Cardiac septum (tissue), 1 donor: ENCODE results near the gene EHD2. TPM values are rescaled to one million over a fixed set of nuclear protein-coding genes. Genes with fewer than 3 reads are reported as not detected.
"Not testable (repeated sequence)": the region's sequence is repeated elsewhere in the genome, so short reads cannot be mapped to it uniquely, and the experiment has no call there.

Source experiments
- DNase-seq: peaks from one replicate; pipeline ENCODE4 v3.0.0-alpha.2; 2020; ENCODE audit warnings: low spot score
- intact Hi-C: fragments of 100-400 bp; cut with DNase I; formaldehyde crosslinking; loops from one replicate; pipeline ENCODE4 v1.14.0; 2022
- total RNA-seq: library from RNA; stranded (reverse); fragmentation: NEBNext Ultra II Directional; extraction: Animal tissue kit (Norgen Biotek cat#: 25700); gene quantifications from one replicate; pipeline ENCODE4 v1.2.1, GENCODE V29; 2021
- donor health status: DM: no; HTN: no; CAD: no.

EHD2 gene
- total RNA-seq, 1 donor from 2014 or later, result 42.6 TPM

DNA sequence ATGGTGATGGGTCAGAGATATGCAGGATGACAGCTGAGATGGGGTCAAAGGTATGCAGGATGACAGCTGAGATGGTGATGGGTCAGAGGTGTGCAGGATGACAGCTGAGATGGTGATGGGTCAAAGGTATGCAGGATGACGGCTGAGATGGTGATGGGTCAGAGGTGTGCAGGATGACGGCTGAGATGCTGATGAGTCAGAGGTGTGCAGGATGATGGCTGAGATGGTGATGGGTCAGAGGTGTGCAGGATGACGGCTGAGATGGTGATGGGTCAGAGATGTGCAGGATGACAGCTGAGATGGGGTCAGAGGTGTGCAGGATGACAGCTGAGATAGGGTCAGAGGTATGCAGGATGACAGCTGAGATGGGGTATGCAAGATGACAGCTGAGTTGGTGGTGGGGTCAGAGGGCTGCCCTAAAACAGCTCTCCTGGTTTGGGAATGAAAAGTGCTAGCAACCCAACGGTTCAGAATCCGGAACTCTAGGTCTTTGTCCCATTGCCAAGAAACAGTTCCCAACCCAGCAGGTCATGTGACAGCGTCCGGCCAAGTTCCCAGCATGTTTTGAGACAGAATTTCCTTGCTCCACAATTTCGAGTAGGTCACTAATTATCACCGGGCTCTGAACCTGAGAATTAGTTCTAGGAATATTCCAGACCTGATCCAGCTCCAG, 68.5 kb downstream of the EHD2 start:
- intact Hi-C loops, result no loop called here

DNA sequence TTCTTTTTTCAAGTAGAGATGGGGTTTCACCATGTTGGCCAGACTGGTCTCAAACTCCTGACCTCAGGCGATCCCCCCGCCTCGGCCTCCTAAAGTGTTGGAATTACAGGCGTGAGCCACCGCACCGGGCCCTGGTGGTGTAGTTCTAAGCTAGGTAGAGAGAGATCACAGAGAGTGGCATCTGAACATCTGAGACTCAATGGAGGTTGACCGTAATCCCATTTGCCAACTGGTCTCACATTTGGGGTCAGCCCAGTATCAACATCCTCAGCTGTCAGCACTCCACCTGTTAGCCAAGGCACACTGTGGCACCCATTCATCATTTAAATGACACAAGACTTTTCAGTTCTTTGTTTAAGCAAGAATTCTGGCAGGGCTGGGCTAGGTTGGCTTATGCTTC, 73.3 kb downstream of the EHD2 start:
- intact Hi-C loops, result no loop called here
- no peak for DNase-seq

More for the DNA sequence above, 68.5 kb downstream of the EHD2 start:
- DNase-seq, result no peak

DNA sequence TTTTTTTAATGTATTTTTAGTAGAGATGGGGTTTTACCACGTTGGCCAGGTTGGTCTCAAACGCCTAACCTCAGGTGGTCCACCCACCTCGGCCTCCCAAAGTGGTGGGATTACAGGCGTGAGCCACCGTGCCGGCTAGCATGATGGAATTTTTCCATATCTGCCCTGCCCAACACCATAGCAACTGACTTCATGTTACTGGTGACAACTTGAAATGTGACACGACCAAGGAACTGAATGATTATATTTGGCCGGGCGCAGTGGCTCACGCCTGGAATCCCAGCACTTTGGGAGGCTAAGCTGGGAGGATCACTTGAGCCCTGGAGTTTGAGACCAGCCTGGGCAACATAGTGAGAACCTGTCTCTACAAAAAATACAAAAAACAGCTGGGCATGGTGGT, 74.1 kb downstream of the EHD2 start:
- intact Hi-C loops, result not testable (repeated sequence)

DNA sequence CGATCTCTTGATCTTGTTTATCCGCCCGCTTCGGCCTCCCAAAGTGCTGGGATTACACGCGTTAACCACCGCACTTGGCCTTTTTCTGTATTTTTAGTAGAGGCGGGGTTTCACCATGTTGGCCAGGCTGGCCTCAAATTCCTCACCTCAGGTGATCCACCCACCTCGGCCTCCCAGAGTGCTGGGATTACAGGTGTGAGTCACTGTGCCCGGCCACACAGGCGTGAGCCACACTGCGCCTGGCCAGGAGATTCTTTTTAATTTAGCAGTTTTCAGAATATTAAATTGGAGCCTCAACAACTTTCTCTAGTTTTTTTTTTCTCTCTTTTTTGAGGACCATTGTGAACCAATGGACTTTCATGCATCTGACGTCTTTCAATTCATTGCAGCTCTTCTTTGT, 76.6 kb downstream of the EHD2 start:
- DNase-seq, intact Hi-C loops: not testable (repeated sequence)

More for the DNA sequence above, 74.1 kb downstream of the EHD2 start:
- not testable (repeated sequence) for DNase-seq

DNA sequence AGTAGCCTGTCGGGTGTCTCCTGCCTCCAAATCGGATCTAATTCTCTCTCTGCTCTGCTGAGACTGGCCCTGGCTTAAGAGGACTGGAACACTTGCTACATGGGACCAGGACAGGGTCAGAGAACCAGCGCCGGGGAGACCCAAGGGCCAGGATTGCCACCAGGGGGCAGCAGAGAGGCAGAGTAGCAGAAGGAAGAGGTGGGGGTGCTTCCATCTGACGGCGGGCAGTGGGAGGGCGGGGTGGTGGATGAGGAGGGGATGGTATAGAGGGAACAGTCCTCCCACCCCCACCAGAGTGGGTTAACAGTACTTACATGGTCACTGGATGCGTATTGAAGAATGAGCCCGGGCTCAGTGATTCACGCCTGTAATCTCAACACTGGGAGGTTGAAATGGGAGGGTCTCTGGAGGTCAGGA, 77.2 kb downstream of the EHD2 start:
- DNase-seq, result peak; percentile 89
- intact Hi-C loops, result no loop called here

DNA sequence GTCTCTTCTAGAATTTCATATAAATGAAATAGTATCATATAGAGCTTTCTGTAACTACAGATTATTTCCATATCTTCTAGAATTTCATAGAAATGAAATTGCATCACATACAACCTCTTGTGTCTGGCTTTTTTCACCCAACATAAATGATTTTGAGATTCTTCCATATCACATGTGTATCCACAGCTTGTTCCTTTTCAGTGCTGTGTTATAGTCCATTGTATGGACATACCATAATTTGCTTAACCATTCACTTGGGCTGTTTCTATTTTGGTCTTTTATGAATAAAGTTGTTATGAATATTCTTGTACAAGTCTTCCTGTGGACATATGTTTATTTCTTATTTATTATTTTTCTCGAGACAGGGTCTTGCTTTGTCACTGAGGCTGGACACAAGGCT, 79.4 kb downstream of the EHD2 start:
- DNase-seq, result no peak
- intact Hi-C loops, result no loop called here

Other genes with a start within 250 kb of the EHD2 start
- gene SLC8A2, start 241.5 kb upstream of the EHD2 start, total RNA-seq, result 0.59 TPM
- 5.2 TPM for gene KPTN, start 229.2 kb upstream of the EHD2 start, total RNA-seq
- 112 TPM for gene NAPA, start 198.4 kb upstream of the EHD2 start, total RNA-seq
- 1.2 TPM for gene ZNF541, start 140.3 kb upstream of the EHD2 start, total RNA-seq
- gene BICRA, start 104.3 kb upstream of the EHD2 start, total RNA-seq, result 9.3 TPM
- gene NOP53, start 32.1 kb downstream of the EHD2 start, total RNA-seq, result 136 TPM
- 944 TPM for gene SELENOW, start 65.3 kb downstream of the EHD2 start, total RNA-seq
- not detected for gene TPRX1, start 91.1 kb downstream of the EHD2 start, total RNA-seq
- not detected for gene CRX, start 108.5 kb downstream of the EHD2 start, total RNA-seq
- gene TPRX2, start 145.8 kb downstream of the EHD2 start, total RNA-seq, result not detected
- gene SULT2A1, start 172.9 kb downstream of the EHD2 start, total RNA-seq, result not detected